NCI-H774 (cell line): ENCODE data around the gene PLD4.

Experiments used
- DNase-seq: peaks from one replicate; lab custom pipeline; 2025; lab: John Stamatoyannopoulos, UW

Gene PLD4

GRCh38 chr14:104929268-104930230, 4.9 kb downstream of the PLD4 start:
- DNase-seq: no peak

- DNase-seq: no peak
These were observed 6.0 kb downstream of the PLD4 start for GRCh38 chr14:104930526-104931303.

GRCh38 chr14:104931304-104931770, 6.7 kb downstream of the PLD4 start:
- DNase-seq: no peak

- no peak for DNase-seq
These were observed 7.3 kb downstream of the PLD4 start for GRCh38 chr14:104931771-104932675.

GRCh38 chr14:104932676-104933631, 8.3 kb downstream of the PLD4 start:
- DNase-seq: peak; percentile 73

GRCh38 chr14:104933746-104934733, 9.4 kb downstream of the PLD4 start:
- no peak for DNase-seq

GRCh38 chr14:104935026-104935650, 10.5 kb downstream of the PLD4 start:
- no peak for DNase-seq

- no peak for DNase-seq
These were observed 11.3 kb downstream of the PLD4 start for GRCh38 chr14:104935955-104936354.

GRCh38 chr14:104936361-104937155, 11.9 kb downstream of the PLD4 start:
- no peak for DNase-seq

GRCh38 chr14:104937161-104937560, 12.5 kb downstream of the PLD4 start:
- no peak for DNase-seq

- no peak for DNase-seq
These were observed 13.2 kb downstream of the PLD4 start for GRCh38 chr14:104937694-104938365.

GRCh38 chr14:104938436-104938835, 13.8 kb downstream of the PLD4 start:
- no peak for DNase-seq

- no peak for DNase-seq
These were observed 14.3 kb downstream of the PLD4 start for GRCh38 chr14:104938960-104939359.

- no peak for DNase-seq
These were observed 15.2 kb downstream of the PLD4 start for GRCh38 chr14:104939666-104940410.

- no peak for DNase-seq
These were observed 16.0 kb downstream of the PLD4 start for GRCh38 chr14:104940526-104941150.
